Stimulated activated CD8-positive, alpha-beta memory T cell treated with anti-CD3 and anti-CD28 coated beads, Interleukin-12 subunit alpha, Interleukin-12 subunit beta, amount 100 ng/mL, for 24 hours (primary cell): ENCODE data around the gene LDLRAD3.

ENCODE experiments used
- DNase-seq: peaks from one replicate; pipeline ENCODE4 v3.0.0-alpha.2; 2020; ENCODE audit errors: extremely low read depth

Gene LDLRAD3

GRCh38 chr11:35955636-35956035 is 11.8 kb downstream of the LDLRAD3 start:
- no peak for DNase-seq

- DNase-seq, result no peak
Observed at GRCh38 chr11:35962369-35963138, 18.7 kb downstream of the LDLRAD3 start.

- no peak for DNase-seq
Observed at GRCh38 chr11:35963911-35964310, 20.0 kb downstream of the LDLRAD3 start.

- DNase-seq, result no peak
Observed at GRCh38 chr11:35964841-35965240, 21.0 kb downstream of the LDLRAD3 start.

- DNase-seq, result no peak
Observed at GRCh38 chr11:35967042-35967441, 23.2 kb downstream of the LDLRAD3 start.

- no peak for DNase-seq
Observed at GRCh38 chr11:35968386-35969088, 24.7 kb downstream of the LDLRAD3 start.

- DNase-seq, result no peak
Observed at GRCh38 chr11:35969089-35970042, 25.5 kb downstream of the LDLRAD3 start.

GRCh38 chr11:35970445-35970844 is 26.6 kb downstream of the LDLRAD3 start:
- no peak for DNase-seq

GRCh38 chr11:35971841-35972422 is 28.1 kb downstream of the LDLRAD3 start:
- DNase-seq, result no peak

GRCh38 chr11:35974882-35975589 is 31.2 kb downstream of the LDLRAD3 start:
- DNase-seq, result no peak

GRCh38 chr11:35976434-35976833 is 32.6 kb downstream of the LDLRAD3 start:
- no peak for DNase-seq

GRCh38 chr11:35978183-35978582 is 34.3 kb downstream of the LDLRAD3 start:
- no peak for DNase-seq

- no peak for DNase-seq
Observed at GRCh38 chr11:35978891-35979290, 35.0 kb downstream of the LDLRAD3 start.

- DNase-seq, result no peak
Observed at GRCh38 chr11:35980686-35981390, 37.0 kb downstream of the LDLRAD3 start.

GRCh38 chr11:35981581-35981980 is 37.7 kb downstream of the LDLRAD3 start:
- DNase-seq, result no peak

- DNase-seq, result no peak
Observed at GRCh38 chr11:35982061-35982460, 38.2 kb downstream of the LDLRAD3 start.

- DNase-seq, result no peak
Observed at GRCh38 chr11:35983981-35984380, 40.1 kb downstream of the LDLRAD3 start.

- no peak for DNase-seq
Observed at GRCh38 chr11:35986947-35987346, 43.1 kb downstream of the LDLRAD3 start.

- DNase-seq, result no peak
Observed at GRCh38 chr11:35990170-35990569, 46.3 kb downstream of the LDLRAD3 start.

GRCh38 chr11:35990816-35991215 is 47.0 kb downstream of the LDLRAD3 start:
- no peak for DNase-seq
